ENCODE measurements around the gene NR2C1.

- no peak for TF ChIP-seq CTCF (IDR thresholded peaks at IDR 0.05)
- TF ChIP-seq EZH2phosphoT487 (IDR thresholded peaks at IDR 0.05): no peak
Measured at GRCh38 chr12:95072900-95073697, at the start of gene NR2C1.

Measured in neural progenitor cell (in vitro differentiated cells).